ENCODE data around the gene SP110. TPM values are rescaled to one million over a fixed set of nuclear protein-coding genes. Genes with fewer than 3 reads are reported as not detected.
"Not testable (repeated sequence)": the region's sequence is repeated elsewhere in the genome, so short reads cannot be mapped to it uniquely, and the experiment has no call there.

SP110 gene
- total RNA-seq, 1 experiment from 2014 or later: 11.0 TPM

DNA sequence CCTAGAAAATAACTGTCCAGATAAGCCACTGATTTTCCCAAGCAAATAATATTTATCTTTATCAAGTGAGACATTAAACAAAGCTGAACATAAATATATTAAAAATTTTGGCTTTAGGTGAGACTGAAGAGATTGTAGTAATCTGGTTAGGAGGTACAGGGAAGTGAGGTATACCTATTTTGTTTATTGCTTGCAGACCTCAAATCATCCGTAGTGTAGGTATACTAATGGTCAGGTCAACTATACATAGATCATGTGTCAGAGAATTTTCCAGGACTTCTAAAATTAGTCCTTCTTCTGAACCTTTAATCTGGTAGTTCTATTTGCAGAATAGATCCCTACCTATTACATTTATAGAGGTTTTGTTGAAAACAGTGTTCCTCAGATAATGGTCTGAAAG lies 47.3 kb upstream of the SP110 start:
- ChIA-PET POLR2A (ENCODE audit: low non-redundant PET) (no interaction called here), CTCF (no interaction called here)
- BruUV-seq (replicated peaks): no TSS peak
- intact Hi-C loops (cut with micrococcal nuclease; ENCODE audit: unreplicated experiment): no loop called here
- no peak for DNase-seq (ENCODE audit: low spot score)
- H3K4me3 ChIP-seq (ENCODE audit: low read depth, low read length, poor library complexity, severe bottlenecking): no peak overlapping the region
- H3K36me3 ChIP-seq (ENCODE audit: insufficient read depth, low read length, poor library complexity, severe bottlenecking): no peaks in the 10 kb centered on the region
- H3K27ac ChIP-seq (ENCODE audit: low read depth, low read length, poor library complexity, severe bottlenecking): no peak overlapping the region
- no peaks in the 10 kb centered on the region for H3K9me3 ChIP-seq (ENCODE audit: low read depth, low read length, poor library complexity, severe bottlenecking)
- no peaks in the 10 kb centered on the region for H3K27me3 ChIP-seq (replicated peaks; ENCODE audit: insufficient read depth, low read depth, low read length, poor library complexity)
- TF ChIP-seq, protein P1, sequence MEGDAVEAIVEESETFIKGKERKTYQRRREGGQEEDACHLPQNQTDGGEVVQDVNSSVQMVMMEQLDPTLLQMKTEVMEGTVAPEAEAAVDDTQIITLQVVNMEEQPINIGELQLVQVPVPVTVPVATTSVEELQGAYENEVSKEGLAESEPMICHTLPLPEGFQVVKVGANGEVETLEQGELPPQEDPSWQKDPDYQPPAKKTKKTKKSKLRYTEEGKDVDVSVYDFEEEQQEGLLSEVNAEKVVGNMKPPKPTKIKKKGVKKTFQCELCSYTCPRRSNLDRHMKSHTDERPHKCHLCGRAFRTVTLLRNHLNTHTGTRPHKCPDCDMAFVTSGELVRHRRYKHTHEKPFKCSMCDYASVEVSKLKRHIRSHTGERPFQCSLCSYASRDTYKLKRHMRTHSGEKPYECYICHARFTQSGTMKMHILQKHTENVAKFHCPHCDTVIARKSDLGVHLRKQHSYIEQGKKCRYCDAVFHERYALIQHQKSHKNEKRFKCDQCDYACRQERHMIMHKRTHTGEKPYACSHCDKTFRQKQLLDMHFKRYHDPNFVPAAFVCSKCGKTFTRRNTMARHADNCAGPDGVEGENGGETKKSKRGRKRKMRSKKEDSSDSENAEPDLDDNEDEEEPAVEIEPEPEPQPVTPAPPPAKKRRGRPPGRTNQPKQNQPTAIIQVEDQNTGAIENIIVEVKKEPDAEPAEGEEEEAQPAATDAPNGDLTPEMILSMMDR (conservative IDR thresholded peaks at IDR 0.05; ENCODE audit: low read depth, low read length): no peak
- TF ChIP-seq EZH2 (IDR thresholded peaks at IDR 0.05; ENCODE audit: borderline replicate concordance, low read depth, low read length, poor library complexity, severe bottlenecking): no peak
- H3K4me1 ChIP-seq (ENCODE audit: insufficient read depth, low read length, poor library complexity, severe bottlenecking): no peaks in the 10 kb centered on the region

DNA sequence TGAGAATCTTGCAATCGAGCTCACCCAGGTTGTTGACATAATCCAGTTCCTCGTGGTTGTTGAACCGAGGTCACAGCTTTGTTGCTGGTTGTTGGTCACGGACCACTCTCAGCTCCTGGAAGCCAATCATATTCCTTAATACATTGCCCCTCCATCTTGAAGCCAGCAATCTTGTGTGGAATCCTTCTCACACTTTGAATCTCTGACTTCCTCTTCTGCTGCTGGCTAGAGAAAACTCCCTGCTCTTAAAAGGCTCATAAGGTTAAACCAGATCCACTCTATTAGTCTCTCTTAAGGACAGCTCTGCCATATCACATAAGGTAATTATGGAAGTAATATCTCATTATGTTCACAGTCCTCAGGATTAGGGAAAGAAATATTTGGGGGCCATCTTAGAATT lies 46.9 kb upstream of the SP110 start:
- intact Hi-C loops (cut with micrococcal nuclease; ENCODE audit: unreplicated experiment): no loop called here
- no peaks in the 10 kb centered on the region for H3K27me3 ChIP-seq (replicated peaks; ENCODE audit: insufficient read depth, low read depth, low read length, poor library complexity)
- no peak for DNase-seq (ENCODE audit: low spot score)
- BruUV-seq (replicated peaks): no TSS peak
- TF ChIP-seq EZH2 (IDR thresholded peaks at IDR 0.05; ENCODE audit: borderline replicate concordance, low read depth, low read length, poor library complexity, severe bottlenecking): no peak
- H3K4me1 ChIP-seq (ENCODE audit: insufficient read depth, low read length, poor library complexity, severe bottlenecking): no peaks in the 10 kb centered on the region
- POLR2A ChIA-PET (ENCODE audit: low non-redundant PET): no interaction called here
- CTCF ChIA-PET: no interaction called here
- no peak overlapping the region for H3K4me3 ChIP-seq (ENCODE audit: low read depth, low read length, poor library complexity, severe bottlenecking)
- H3K27ac ChIP-seq (ENCODE audit: low read depth, low read length, poor library complexity, severe bottlenecking): no peak overlapping the region
- no peaks in the 10 kb centered on the region for H3K36me3 ChIP-seq (ENCODE audit: insufficient read depth, low read length, poor library complexity, severe bottlenecking)
- H3K9me3 ChIP-seq (ENCODE audit: low read depth, low read length, poor library complexity, severe bottlenecking): no peaks in the 10 kb centered on the region

DNA sequence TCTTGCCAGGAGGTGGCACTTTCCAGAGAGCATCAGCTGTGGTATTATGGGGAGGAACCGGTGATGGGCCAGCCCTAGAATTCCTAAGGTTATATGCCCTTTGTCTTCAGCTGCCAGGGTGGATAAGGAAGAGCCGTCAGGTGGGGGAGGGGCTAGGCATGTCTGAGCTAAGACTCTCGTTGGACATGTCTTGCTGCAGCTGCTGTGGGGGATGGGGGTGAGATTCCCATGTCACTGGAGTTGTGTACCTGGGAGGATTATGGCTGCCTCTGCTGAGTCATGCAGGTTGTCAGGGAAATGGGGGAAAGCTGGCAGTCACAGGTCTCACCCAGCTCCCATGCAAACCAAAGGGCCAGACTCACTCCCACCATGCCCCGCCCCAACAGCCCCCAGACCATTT lies 45.2 kb upstream of the SP110 start:
- H3K27me3 ChIP-seq (replicated peaks; ENCODE audit: insufficient read depth, low read depth, low read length, poor library complexity); POLR2A ChIA-PET (ENCODE audit: low non-redundant PET); H3K9me3 ChIP-seq (ENCODE audit: low read depth, low read length, poor library complexity, severe bottlenecking); DNase-seq (ENCODE audit: low spot score); H3K27ac ChIP-seq (ENCODE audit: low read depth, low read length, poor library complexity, severe bottlenecking); BruUV-seq (replicated peaks); H3K4me3 ChIP-seq (ENCODE audit: low read depth, low read length, poor library complexity, severe bottlenecking); H3K4me1 ChIP-seq (ENCODE audit: insufficient read depth, low read length, poor library complexity, severe bottlenecking); intact Hi-C loops (cut with micrococcal nuclease; ENCODE audit: unreplicated experiment); H3K36me3 ChIP-seq (ENCODE audit: insufficient read depth, low read length, poor library complexity, severe bottlenecking): not testable (repeated sequence)
- CTCF ChIA-PET: interaction anchor here (0.6 kb wide), 2 partner anchors 105 to 577 kb away, joined by 3 to 4 read pairs; no protein-coding TSS in a partner anchor

DNA sequence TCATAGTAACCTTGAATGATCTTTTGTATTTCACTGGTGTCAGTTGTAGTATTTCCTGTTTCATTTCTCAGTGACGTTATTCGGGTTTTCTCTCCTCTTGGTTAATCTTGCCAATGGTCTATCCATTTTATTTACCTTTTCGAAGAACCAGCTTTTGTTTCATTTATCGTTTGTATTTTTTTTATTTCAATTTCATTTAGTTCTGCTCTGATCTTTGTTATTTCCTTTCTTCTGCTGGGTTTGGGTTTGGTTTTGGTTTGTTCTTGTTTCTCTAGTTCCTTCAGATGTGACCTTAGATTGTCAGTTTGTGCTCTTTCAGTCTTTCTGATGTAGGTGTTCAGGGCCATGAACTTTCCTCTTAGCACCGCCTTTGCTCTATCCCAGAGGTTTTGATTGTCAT lies 42.5 kb upstream of the SP110 start:
- intact Hi-C loops (cut with micrococcal nuclease; ENCODE audit: unreplicated experiment): no loop called here
- Histone ChIP-seq H3K4me3 (ENCODE audit: low read depth, low read length, poor library complexity, severe bottlenecking) (no peak overlapping the region), H3K27me3 (replicated peaks; ENCODE audit: insufficient read depth, low read depth, low read length, poor library complexity) (no peaks in the 10 kb centered on the region), H3K9me3 (ENCODE audit: low read depth, low read length, poor library complexity, severe bottlenecking) (no peaks in the 10 kb centered on the region), H3K36me3 (ENCODE audit: insufficient read depth, low read length, poor library complexity, severe bottlenecking) (no peaks in the 10 kb centered on the region), H3K27ac (ENCODE audit: low read depth, low read length, poor library complexity, severe bottlenecking) (no peak overlapping the region), H3K4me1 (ENCODE audit: insufficient read depth, low read length, poor library complexity, severe bottlenecking) (no peaks in the 10 kb centered on the region)
- no TSS peak for BruUV-seq (replicated peaks)
- CTCF ChIA-PET: no interaction called here
- DNase-seq (ENCODE audit: low spot score): no peak
- no peak for TF ChIP-seq EZH2 (IDR thresholded peaks at IDR 0.05; ENCODE audit: borderline replicate concordance, low read depth, low read length, poor library complexity, severe bottlenecking)
- TF ChIP-seq, protein P1 (conservative IDR thresholded peaks at IDR 0.05; ENCODE audit: low read depth, low read length): no peak
- POLR2A ChIA-PET (ENCODE audit: low non-redundant PET): no interaction called here
